GM12865 (cell line): ENCODE results near the gene WFDC10B.
"Not testable (repeated sequence)": the region's sequence is repeated elsewhere in the genome, so short reads cannot be mapped to it uniquely, and the experiment has no call there.

Source experiments
- DNase-seq: peaks from one replicate; pipeline ENCODE4 v3.0.0; 2010; ENCODE audit warnings: low read depth
- H3K4me3 ChIP-seq: 2 replicates; pipeline ENCODE4 v1.5.1; 2011; ENCODE audit warnings: mild to moderate bottlenecking, low read depth, low read length, control low read depth
- TF ChIP-seq, protein P1 (sequence below): IDR thresholded peaks from 2 replicates; pipeline ENCODE4 v1.5.1; 2011; ENCODE audit warnings: low read length, control low read depth, low read depth, inconsistent platforms; ENCODE audit not compliant: insufficient read depth; ENCODE audit errors: missing control alignments

The WFDC10B gene

DNA sequence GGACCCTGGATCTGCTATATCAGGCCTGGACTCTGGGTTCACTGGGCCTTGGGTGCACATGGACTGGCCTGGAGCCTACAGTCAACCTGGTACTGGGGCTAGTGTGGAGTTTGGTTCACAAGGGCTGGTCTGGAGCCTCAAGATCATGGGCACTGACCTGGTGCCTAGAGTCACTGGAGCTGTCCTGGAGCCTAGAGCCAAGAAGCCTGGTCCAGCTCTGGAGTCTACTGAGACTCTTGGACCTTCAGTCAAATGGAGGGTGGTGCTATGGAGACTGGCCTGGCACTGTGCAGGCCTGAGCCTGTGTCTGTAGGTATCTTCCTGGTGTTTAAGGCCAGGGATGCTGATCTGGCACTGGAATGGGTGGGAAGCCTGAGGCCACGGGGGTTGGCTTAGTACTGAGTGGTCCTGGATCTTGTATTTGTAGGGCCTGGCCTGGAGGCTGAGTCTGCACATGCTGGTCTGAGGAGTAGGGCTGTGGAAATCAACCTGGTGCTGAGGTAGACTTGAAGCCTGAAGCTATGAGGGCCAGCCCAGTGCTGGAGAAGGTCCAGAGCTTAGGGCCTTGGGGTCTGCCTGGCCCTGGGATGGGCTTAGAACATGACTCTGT is 57.3 kb downstream of the WFDC10B start:
- DNase-seq: no peak
- H3K4me3 ChIP-seq: no peak overlapping the region
- TF ChIP-seq, protein P1, sequence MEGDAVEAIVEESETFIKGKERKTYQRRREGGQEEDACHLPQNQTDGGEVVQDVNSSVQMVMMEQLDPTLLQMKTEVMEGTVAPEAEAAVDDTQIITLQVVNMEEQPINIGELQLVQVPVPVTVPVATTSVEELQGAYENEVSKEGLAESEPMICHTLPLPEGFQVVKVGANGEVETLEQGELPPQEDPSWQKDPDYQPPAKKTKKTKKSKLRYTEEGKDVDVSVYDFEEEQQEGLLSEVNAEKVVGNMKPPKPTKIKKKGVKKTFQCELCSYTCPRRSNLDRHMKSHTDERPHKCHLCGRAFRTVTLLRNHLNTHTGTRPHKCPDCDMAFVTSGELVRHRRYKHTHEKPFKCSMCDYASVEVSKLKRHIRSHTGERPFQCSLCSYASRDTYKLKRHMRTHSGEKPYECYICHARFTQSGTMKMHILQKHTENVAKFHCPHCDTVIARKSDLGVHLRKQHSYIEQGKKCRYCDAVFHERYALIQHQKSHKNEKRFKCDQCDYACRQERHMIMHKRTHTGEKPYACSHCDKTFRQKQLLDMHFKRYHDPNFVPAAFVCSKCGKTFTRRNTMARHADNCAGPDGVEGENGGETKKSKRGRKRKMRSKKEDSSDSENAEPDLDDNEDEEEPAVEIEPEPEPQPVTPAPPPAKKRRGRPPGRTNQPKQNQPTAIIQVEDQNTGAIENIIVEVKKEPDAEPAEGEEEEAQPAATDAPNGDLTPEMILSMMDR: no peak

DNA sequence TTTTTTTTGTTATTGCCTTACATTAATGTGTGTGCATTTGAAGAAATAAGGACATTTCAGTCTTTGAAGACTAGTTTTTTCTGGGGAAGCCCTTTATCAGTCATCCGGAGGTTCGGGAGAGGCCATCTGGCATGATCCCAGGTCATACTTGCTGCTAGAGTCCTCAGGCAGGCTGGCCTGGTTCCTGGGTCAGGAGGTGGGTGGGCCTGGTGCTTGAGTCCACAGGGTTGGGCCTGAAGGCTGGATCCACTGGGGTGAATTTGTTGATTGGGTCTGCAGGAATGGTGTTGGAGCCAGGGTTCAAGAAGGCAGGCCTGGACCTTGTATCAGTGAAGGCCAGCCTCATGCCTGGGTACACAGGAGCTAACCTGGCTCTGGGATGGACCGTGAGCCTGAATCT is 57.9 kb downstream of the WFDC10B start:
- no peak for DNase-seq
- TF ChIP-seq, protein P1: no peak

DNA sequence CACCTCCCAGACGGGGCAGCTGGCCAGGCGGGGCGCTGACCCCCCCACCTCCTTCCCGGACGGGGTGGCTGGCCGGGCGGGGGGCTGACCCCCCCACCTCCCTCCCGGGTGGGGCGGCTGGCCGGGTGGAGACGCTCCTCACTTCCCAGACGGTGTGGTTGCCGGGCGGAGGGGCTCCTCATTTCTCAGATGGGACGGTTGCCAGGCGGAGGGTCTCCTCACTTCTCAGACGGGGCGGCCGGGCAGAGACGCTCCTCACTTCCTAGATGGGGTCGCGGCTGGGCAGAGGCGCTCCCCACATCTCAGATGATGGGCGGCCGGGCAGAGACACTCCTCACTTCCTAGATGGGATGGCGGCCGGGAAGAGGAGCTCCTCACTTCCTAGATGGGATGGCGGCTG is 59.0 kb downstream of the WFDC10B start:
- DNase-seq: not testable (repeated sequence)

More for the DNA sequence above, 57.9 kb downstream of the WFDC10B start:
- no peak overlapping the region for H3K4me3 ChIP-seq

DNA sequence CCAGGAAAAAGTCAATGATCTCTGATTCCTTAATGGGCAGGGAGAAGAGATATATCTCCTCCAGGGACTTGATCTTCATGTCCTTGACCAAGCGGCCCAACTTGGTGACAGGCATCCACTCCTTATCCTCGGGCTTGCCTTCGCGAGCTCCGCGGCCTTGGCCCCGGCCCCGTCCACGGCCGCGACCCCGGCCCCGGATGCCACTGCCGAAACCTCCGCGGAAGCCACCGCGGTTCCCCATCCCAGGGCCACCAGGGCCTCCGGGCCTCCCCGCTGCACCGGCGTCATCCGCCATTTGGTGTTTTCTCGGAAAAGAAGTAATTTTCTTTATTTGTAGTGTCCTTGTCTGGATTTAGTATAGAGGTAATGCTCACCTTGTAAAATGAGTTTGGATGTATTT is 63.7 kb downstream of the WFDC10B start:
- DNase-seq, H3K4me3 ChIP-seq: not testable (repeated sequence)

More for the DNA sequence above, 59.0 kb downstream of the WFDC10B start:
- H3K4me3 ChIP-seq: not testable (repeated sequence)

DNA sequence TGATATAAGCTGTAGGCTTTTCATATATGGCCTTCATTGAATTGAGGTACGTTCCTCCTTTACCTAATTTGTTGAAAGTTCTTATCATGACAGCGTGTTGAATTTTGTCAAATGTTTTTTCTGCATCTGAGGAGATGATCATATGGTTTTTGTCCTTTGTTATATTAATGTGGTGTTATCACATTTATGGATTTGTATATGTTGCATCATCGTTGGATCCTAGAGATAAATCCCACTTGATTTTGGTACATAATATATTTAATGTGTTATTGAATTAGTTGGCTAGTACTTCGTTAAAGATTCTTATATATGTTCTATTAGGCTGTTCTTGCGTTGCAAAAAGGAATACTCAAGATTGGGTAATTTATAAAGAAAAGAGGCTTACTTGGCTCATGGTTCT is 65.1 kb downstream of the WFDC10B start:
- TF ChIP-seq, protein P1: no peak
- no peak overlapping the region for H3K4me3 ChIP-seq
- no peak for DNase-seq

DNA sequence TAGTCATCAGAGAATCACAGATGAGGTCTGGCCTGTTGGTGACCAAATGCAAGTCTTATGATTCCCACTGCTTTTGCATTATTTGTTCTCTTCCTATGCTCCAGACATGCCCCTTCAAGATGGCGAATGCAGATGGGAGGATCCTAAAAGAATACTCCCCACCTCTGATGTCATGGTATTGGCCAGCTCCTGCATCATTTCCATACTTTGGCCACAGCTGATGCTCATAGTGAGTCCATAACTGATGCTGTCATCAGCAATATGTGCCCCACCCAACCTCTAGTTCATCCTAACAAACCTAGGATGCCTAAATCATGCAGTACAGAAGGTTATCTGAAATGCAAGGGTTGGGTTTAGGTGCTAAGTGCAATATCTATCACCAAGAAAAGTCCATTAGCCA is 68.3 kb downstream of the WFDC10B start:
- H3K4me3 ChIP-seq: no peak overlapping the region
- DNase-seq: no peak
- TF ChIP-seq, protein P1: no peak
